ENCODE measurements around the gene CERS6.
A peak's percentile ranks its signal among the peaks of the same experiment; 100 is the strongest.

The CERS6 gene

DNA sequence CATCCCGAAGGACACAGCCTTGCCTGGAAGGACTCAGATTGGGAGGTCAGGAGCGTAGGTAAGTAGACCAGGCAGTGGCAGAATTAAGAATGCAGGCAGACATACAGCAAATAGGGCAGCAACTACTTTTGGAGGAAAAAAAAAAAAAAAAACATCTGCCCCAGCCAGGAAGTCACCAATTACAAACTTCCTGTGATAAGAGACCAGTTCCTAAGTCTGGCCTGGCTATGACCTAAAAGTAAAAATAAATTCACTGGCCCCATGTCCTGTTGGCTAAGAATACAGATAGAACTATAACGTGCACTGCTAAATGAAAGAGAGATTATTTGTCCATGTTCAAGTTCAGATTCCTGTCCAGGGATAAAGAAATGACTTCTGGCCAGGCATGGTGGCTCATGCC is 301.2 kb downstream of the CERS6 start:
- no peaks in the 10 kb centered on the region for H3K9me3 ChIP-seq (ENCODE audit: control insufficient read depth, insufficient read depth, low read depth, low read length)
- POLR2A ChIA-PET: no interaction called here
- no peak overlapping the region for H3K4me3 ChIP-seq (ENCODE audit: low read depth, low read length)
- no peak for TF ChIP-seq KLF17 (tag by site-specific recombination; IDR thresholded peaks at IDR 0.05)
- TF ChIP-seq, protein P1, sequence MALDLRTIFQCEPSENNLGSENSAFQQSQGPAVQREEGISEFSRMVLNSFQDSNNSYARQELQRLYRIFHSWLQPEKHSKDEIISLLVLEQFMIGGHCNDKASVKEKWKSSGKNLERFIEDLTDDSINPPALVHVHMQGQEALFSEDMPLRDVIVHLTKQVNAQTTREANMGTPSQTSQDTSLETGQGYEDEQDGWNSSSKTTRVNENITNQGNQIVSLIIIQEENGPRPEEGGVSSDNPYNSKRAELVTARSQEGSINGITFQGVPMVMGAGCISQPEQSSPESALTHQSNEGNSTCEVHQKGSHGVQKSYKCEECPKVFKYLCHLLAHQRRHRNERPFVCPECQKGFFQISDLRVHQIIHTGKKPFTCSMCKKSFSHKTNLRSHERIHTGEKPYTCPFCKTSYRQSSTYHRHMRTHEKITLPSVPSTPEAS (tag by site-specific recombination; IDR thresholded peaks at IDR 0.05): no peak
- no peak for TF ChIP-seq ZNF239 (tag by site-specific recombination; IDR thresholded peaks at IDR 0.05)
- TF ChIP-seq ZNF768 (tag by site-specific recombination; IDR thresholded peaks at IDR 0.05): no peak
- no peak for TF ChIP-seq ZNF501 (tag by site-specific recombination; IDR thresholded peaks at IDR 0.05)
- no peak for TF ChIP-seq WT1 (tag by site-specific recombination; IDR thresholded peaks at IDR 0.05)
- no peaks in the 10 kb centered on the region for H3K4me1 ChIP-seq (ENCODE audit: control insufficient read depth, insufficient read depth, low read length)
- CTCF ChIA-PET: interaction anchor here (0.9 to 1.1 kb wide), 2 partner anchors 17 to 411 kb away, joined by 3 to 4 read pairs; no protein-coding TSS in a partner anchor
- no peak overlapping the region for H3K27ac ChIP-seq (ENCODE audit: extremely low read depth, low read depth, low read length)
- H3K36me3 ChIP-seq (ENCODE audit: control insufficient read depth in 2 of 2, insufficient read depth in 1 of 2, low read length in 2 of 2): peaks cover 0 to 3% of the 10 kb centered on the region in 2 experiments; a peak in 1 of 3 replicates

DNA sequence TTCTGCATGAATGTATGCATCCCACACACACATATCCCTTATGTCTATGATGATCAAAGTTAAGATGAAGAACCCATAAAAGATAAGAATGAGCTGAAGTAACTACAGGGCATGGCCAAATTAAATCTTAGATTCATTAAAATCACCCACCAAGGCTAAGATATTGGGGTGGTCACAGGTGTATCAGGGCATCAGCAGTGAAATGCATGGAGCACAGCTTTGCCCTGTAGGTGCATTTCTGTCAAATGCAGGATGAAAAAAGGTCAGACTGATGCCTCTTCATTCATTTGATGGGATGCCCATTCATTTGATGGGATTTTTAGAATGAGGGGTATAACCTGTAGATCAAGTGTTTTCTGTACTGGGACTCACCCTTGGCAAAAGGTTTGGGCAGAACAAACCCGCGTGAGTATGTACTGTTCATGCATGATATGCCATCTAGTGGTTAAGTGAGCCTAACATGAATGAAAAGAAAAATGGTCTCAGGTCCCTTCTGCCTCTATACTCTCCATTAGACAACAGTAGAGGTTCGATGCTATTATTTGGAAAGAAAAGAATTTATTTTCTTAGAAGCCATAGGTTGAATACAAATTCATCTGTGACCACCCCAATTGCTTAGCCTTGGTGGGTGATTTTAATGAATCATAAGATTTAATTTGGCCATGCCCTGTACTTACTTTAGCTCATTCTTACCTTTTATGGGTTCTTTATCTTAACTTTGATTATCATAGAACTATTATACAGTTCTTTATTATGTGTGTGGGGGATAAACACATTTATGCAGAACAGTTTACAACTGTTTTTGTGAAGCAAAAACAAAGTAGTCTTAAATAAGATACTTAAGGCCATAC is 303.1 kb downstream of the CERS6 start:
- ChIA-PET CTCF (interaction anchor here (0.6 to 2.2 kb wide), 11 partner anchors 11 to 491 kb away, joined by 3 to 9 read pairs (median 4); no protein-coding TSS in a partner anchor), POLR2A (no interaction called here)
- no peaks in the 10 kb centered on the region for H3K9me3 ChIP-seq (ENCODE audit: control insufficient read depth, insufficient read depth, low read depth, low read length)
- TF ChIP-seq ZNF654 (tag by site-specific recombination; IDR thresholded peaks at IDR 0.05; ENCODE audit: low read depth) (peak; percentile 52), CTCF (tag by site-specific recombination; IDR thresholded peaks at IDR 0.05) (0 out of 2 replicates have a peak, but pooled peaks have one; percentile 9), ZSCAN16 (tag by site-specific recombination; IDR thresholded peaks at IDR 0.05) (no peak), EGR2 (tag by site-specific recombination; IDR thresholded peaks at IDR 0.05; ENCODE audit: low read depth) (no peak), OSR2 (tag by site-specific recombination; IDR thresholded peaks at IDR 0.05) (no peak), SCRT2 (tag by site-specific recombination; IDR thresholded peaks at IDR 0.05) (0 out of 2 replicates have a peak, but pooled peaks have one; percentile 22), IKZF3 (tag by site-specific recombination; IDR thresholded peaks at IDR 0.05) (no peak), PRDM6 (tag by site-specific recombination; IDR thresholded peaks at IDR 0.05) (no peak), ZNF830 (tag by site-specific recombination; IDR thresholded peaks at IDR 0.05; ENCODE audit: low read depth) (no peak)
- H3K4me3 ChIP-seq (ENCODE audit: low read depth, low read length): no peak overlapping the region
- no peaks in the 10 kb centered on the region for H3K4me1 ChIP-seq (ENCODE audit: control insufficient read depth, insufficient read depth, low read length)
- H3K36me3 ChIP-seq (ENCODE audit: control insufficient read depth in 2 of 2, insufficient read depth in 1 of 2, low read length in 2 of 2): peaks cover 0 to 3% of the 10 kb centered on the region in 2 experiments; a peak in 1 of 3 replicates
- no peak overlapping the region for H3K27ac ChIP-seq (ENCODE audit: extremely low read depth, low read depth, low read length)
